Esophagus squamous epithelium (tissue), 4 donors: ENCODE measurements around the gene PSME4.

Source experiments
- POLR2A ChIP-seq, 4 donors: fragments of 450-650 bp; IDR thresholded peaks; one replicate each; pipeline ENCODE4 v1.6.1; 2017; ENCODE audit warnings: antibody characterized with exemption in 4 of 4, mild to moderate bottlenecking in 4 of 4, moderate library complexity in 3 of 4
- TF ChIP-seq, protein P1 (sequence below), 6 experiments: fragments of 450-650 bp in 4 of 6; fragments of 200-600 bp in 2 of 6; sonication (generic) in 2 of 6; IDR thresholded peaks; one replicate each; pipeline ENCODE4 v1.5.1; 2016 to 2019; ENCODE audit warnings: antibody characterized with exemption in 6 of 6, mild to moderate bottlenecking in 4 of 6, moderate library complexity in 4 of 6

DNA sequence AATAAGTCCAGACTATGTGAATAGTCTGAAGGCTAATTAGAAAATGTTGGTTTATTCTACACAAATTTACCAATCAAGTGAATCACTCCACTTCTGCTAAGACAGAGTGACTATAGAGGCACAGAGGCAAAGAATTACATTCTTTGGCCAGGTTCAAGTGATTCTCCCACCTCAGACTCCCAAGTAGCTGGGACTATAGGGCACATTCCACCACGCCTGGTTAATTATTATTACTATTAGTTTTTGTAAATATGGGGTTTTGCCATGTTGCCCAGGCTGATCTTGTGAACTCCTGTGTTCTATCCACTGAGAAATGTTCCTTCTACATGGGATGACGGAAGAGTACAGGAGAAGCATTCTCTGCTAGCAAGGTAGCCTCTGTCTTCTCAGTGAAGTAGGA lies 37.6 kb upstream of the PSME4 start:
- TF ChIP-seq, protein P1, sequence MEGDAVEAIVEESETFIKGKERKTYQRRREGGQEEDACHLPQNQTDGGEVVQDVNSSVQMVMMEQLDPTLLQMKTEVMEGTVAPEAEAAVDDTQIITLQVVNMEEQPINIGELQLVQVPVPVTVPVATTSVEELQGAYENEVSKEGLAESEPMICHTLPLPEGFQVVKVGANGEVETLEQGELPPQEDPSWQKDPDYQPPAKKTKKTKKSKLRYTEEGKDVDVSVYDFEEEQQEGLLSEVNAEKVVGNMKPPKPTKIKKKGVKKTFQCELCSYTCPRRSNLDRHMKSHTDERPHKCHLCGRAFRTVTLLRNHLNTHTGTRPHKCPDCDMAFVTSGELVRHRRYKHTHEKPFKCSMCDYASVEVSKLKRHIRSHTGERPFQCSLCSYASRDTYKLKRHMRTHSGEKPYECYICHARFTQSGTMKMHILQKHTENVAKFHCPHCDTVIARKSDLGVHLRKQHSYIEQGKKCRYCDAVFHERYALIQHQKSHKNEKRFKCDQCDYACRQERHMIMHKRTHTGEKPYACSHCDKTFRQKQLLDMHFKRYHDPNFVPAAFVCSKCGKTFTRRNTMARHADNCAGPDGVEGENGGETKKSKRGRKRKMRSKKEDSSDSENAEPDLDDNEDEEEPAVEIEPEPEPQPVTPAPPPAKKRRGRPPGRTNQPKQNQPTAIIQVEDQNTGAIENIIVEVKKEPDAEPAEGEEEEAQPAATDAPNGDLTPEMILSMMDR (IDR thresholded peaks at IDR 0.05): no peak
- no peak for TF ChIP-seq POLR2A (IDR thresholded peaks at IDR 0.05)
